Mammary epithelial cell (primary cell): Measurements from ENCODE around the gene MLXIP.

ENCODE experiments used
- EZH2 ChIP-seq: IDR thresholded peaks from 2 replicates; pipeline ENCODE4 v1.6.1; 2012; ENCODE audit warnings: low read length, inconsistent platforms, borderline replicate concordance
- TF ChIP-seq, protein P1 (sequence below), 2 donors: IDR thresholded peaks in 1 of 2; conservative IDR thresholded peaks in 1 of 2; 2 replicates each; pipeline ENCODE4 v1.5.1; 2011 to 2012; ENCODE audit warnings: inconsistent platforms in 2 of 2, low read length in 2 of 2, mild to moderate bottlenecking in 2 of 2, control low read depth in 1 of 2, low read depth in 1 of 2; ENCODE audit not compliant: insufficient read depth in 1 of 2; ENCODE audit errors: extremely low read depth in 1 of 2

DNA sequence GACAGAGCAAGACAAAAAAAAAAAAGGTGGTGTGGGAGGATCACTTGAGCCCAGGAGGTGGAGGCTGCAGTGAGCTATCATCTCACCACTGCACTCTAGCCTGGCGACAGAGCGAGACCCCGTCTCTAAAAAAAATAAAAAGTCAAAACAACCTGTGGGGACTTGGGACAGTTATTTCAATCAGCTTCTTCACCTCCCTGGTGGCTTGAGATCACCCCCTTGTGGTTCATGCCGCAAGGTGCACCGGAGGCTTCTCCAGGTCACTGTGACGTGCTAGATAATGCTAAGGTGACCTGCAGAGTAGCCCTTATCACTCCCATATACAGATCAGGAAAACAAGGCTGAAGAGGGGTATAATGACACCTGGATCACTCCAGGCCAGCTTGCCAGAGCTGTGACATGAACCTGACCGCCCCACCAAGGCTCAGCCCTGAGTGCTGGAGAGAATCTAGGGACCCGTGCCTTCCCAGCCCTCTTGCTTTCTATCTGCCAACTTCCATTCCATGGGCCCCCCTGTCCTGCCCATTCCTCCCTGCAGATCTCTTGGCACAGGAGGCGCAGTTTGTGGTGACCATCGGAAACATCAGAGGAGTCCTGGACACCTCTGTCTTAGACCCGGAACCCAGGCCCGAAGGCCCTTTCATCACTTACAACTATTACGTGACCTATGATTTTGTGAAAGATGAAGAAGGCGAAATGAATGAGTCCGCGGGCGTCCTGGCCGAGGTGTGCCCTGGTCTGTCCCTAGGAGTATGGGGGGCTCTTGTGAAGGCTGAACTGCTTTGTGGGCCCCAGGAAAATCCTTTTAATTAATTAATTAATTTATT, 112.5 kb downstream of the MLXIP start:
- TF ChIP-seq, protein P1, sequence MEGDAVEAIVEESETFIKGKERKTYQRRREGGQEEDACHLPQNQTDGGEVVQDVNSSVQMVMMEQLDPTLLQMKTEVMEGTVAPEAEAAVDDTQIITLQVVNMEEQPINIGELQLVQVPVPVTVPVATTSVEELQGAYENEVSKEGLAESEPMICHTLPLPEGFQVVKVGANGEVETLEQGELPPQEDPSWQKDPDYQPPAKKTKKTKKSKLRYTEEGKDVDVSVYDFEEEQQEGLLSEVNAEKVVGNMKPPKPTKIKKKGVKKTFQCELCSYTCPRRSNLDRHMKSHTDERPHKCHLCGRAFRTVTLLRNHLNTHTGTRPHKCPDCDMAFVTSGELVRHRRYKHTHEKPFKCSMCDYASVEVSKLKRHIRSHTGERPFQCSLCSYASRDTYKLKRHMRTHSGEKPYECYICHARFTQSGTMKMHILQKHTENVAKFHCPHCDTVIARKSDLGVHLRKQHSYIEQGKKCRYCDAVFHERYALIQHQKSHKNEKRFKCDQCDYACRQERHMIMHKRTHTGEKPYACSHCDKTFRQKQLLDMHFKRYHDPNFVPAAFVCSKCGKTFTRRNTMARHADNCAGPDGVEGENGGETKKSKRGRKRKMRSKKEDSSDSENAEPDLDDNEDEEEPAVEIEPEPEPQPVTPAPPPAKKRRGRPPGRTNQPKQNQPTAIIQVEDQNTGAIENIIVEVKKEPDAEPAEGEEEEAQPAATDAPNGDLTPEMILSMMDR (conservative IDR thresholded peaks at IDR 0.05 in 1 of 2, IDR thresholded peaks at IDR 0.05 in 1 of 2; ENCODE audit: extremely low read depth in 1 of 2, insufficient read depth in 1 of 2, low read depth in 1 of 2, low read length in 2 of 2), result peak; percentile 88 to 92
- TF ChIP-seq EZH2, result no peak
